Coronary artery (tissue), 2 donors: Measurements from ENCODE around the gene NPAS3.

Experiments used
- DNase-seq: peaks from one replicate; pipeline ENCODE4 v3.0.0-alpha.2; 2017; ENCODE audit warnings: low spot score
- H3K27ac ChIP-seq, 2 donors: fragments of 200-600 bp; sonication (generic); one replicate each; pipeline ENCODE4 v1.5.1; 2016 to 2019
- H3K4me3 ChIP-seq: fragments of 200-600 bp; sonication (generic); 2 replicates; pipeline ENCODE4 v1.5.1; 2016; ENCODE audit warnings: mild to moderate bottlenecking, moderate library complexity
- TF ChIP-seq, protein P1 (sequence below): fragments of 200-600 bp; sonication (generic); IDR thresholded peaks from one replicate; pipeline ENCODE4 v1.5.1; 2019; ENCODE audit warnings: antibody characterized with exemption

Gene NPAS3

DNA sequence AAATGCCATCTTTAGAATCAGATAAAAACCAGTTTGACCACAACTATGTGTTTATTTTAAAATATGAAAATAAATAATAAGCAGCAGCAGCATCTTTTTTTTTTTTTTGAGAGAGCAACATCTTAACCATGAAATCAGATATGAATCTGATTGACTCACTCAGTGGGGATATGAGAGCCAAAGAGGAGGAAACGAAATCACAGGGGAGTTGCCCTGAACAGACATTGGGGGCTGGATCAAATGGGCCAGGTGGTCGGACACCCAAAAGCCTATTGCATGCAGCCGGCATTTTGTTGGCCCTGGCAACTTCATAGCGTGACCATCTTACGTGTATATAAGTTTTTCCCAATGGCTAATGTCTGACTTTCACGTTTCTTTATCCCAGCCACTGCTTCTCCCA is 321.1 kb downstream of the NPAS3 start:
- no peak overlapping the region for H3K27ac ChIP-seq
- H3K4me3 ChIP-seq, result no peak overlapping the region
- TF ChIP-seq, protein P1, sequence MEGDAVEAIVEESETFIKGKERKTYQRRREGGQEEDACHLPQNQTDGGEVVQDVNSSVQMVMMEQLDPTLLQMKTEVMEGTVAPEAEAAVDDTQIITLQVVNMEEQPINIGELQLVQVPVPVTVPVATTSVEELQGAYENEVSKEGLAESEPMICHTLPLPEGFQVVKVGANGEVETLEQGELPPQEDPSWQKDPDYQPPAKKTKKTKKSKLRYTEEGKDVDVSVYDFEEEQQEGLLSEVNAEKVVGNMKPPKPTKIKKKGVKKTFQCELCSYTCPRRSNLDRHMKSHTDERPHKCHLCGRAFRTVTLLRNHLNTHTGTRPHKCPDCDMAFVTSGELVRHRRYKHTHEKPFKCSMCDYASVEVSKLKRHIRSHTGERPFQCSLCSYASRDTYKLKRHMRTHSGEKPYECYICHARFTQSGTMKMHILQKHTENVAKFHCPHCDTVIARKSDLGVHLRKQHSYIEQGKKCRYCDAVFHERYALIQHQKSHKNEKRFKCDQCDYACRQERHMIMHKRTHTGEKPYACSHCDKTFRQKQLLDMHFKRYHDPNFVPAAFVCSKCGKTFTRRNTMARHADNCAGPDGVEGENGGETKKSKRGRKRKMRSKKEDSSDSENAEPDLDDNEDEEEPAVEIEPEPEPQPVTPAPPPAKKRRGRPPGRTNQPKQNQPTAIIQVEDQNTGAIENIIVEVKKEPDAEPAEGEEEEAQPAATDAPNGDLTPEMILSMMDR, result no peak
- no peak for DNase-seq

DNA sequence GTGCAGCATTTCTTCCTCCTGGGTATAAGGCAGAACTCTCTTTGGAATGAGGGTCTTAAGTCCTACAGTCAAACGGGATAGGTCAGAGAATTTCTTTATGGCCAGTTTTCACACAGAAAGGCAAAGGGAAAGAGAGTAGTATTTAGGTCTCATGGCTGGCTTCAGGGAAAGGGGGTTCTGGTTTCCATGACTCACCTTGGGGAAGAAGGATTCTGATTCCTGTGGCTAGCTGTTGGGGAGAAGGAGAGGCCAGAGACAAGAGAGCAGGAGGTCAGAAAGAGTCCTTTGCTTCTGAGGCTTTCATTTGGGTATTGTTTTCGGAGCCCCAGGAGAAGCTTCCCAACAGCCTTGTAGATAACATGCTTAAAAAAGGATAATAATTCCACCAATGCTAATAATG is 332.5 kb downstream of the NPAS3 start:
- Histone ChIP-seq H3K4me3 (no peak overlapping the region), H3K27ac (no peak overlapping the region)
- no peak for DNase-seq
- TF ChIP-seq, protein P1, result no peak

DNA sequence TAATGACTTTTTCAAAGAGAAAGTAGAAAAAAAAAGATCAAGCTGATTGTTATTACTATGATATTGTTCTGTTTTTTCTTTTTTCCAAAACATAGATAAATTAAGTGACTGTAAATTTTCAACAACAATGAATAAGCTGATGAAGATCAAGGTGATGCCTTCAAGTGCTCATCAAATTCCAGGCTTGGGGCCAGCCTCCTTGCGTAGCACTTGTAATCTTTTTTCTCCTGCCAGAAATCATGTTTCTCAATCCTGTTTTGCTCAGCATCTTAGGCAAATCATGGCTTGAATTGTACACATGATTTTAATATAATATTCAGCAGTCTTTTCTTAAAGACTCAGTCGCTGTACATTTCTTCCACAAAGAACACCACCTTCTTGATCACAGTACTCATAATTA is 333.2 kb downstream of the NPAS3 start:
- TF ChIP-seq, protein P1, result no peak
- DNase-seq, result no peak
- Histone ChIP-seq H3K27ac (no peak overlapping the region), H3K4me3 (no peak overlapping the region)

DNA sequence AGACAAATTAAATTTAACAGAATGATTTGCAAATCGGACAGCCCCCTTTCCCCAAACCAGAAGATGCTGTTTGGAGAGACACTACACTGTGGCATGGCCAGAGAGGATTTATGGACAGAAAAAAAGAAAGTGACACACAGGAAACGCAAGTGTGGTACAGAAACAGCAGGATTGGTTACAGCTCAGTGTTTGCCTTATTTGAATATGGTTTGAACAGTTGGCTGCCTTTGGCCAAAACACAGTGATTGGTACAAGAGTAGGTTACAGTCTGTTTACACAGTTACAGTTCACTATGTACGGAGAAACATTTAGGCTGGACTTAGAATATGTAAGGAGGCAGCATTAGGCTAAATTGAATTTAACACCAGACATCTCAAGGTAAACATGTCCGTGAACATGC is 335.3 kb downstream of the NPAS3 start:
- H3K27ac ChIP-seq, result no peak overlapping the region
- no peak overlapping the region for H3K4me3 ChIP-seq
- TF ChIP-seq, protein P1, result no peak
- no peak for DNase-seq

DNA sequence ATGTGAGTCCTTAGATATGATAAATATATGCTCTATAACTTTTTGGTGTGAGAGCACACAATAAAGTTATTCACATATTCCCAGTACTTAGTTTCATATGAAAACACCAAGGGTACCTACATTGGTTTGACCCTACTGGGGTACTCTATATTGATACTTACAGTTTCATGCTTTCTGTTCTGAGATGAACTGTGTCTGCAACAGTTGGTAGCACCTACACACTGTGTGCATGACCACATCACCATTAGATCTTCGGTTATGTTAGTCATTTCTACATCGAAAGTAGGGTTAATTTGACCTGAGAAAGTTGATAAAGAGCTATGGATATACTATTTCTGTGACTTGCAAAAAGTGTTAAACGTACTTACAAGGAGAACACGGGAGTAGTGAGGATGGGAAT is 337.2 kb downstream of the NPAS3 start:
- DNase-seq, result no peak
- no peak overlapping the region for H3K27ac ChIP-seq
- TF ChIP-seq, protein P1, result no peak
- no peak overlapping the region for H3K4me3 ChIP-seq

DNA sequence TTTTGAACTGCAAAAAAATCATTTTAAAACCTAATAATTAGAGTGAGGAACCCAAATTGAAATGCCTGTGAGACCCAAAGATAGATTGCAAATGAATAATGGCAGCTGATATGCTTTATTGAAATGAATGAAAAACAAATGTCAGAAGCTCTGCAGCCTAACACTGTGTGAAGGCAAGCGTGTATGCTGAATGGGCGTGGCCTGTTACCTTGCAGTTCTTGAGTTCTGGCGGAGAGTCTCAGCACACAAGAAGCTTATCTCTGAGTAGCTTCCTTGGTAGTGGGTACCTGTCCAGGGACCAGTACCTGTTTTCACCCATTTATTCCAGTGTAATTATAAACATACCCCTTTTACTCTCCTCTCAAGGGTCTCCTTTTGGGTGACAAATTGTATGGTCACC is 341.2 kb downstream of the NPAS3 start:
- TF ChIP-seq, protein P1, result no peak
- no peak for DNase-seq

DNA sequence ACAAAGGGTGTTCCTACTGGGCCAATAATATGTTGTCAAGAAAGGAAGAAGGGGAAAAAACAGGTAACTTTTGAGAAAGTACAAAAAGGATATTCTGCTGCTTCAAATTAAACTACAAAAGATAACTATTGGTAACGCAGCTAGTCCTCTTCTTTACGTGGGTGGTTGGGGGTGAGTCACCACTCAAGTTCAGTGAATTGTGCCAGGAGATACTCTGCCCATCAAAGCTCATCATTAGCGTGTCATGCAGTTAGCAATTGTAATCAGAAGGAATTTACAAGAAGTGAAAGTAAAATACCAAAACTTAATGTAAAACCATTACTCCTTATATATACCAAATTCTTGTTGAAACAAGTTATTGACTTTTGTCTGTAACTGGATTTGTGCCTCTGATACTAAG is 342.0 kb downstream of the NPAS3 start:
- DNase-seq, result no peak
- TF ChIP-seq, protein P1, result no peak
- Histone ChIP-seq H3K27ac (no peak overlapping the region), H3K4me3 (no peak overlapping the region)

More for the DNA sequence above, 341.2 kb downstream of the NPAS3 start:
- H3K27ac ChIP-seq, result no peak overlapping the region
- no peak overlapping the region for H3K4me3 ChIP-seq
